Neural cell (in vitro differentiated cells): ENCODE results near the gene CDK11B. TPM values are rescaled to one million over a fixed set of nuclear protein-coding genes. Genes with fewer than 3 reads are reported as not detected.
A peak's percentile ranks its signal among the peaks of the same experiment; 100 is the strongest.

Experiments used
- H2AFZ ChIP-seq: fragments of 200-600, 300-800 bp; sonication (generic), shearing (Covaris generic); 2 replicates; pipeline ENCODE4 v1.6.0; 2014; ENCODE audit warnings: low read depth, mild to moderate bottlenecking, antibody characterized with exemption, low read length, moderate library complexity
- H3F3A ChIP-seq: fragments of 200-600 bp; shearing (Covaris generic); 2 replicates; pipeline ENCODE4 v1.6.1; 2016; ENCODE audit warnings: mild to moderate bottlenecking, moderate library complexity, mixed read lengths, antibody characterized with exemption, low read length; ENCODE audit not compliant: insufficient read depth, poor library complexity, severe bottlenecking
- H3K27ac ChIP-seq: fragments of 200-600, 300-800 bp; sonication (generic), shearing (Covaris generic); 2 replicates; pipeline ENCODE4 v1.5.1; 2014; ENCODE audit warnings: mild to moderate bottlenecking, low read length, moderate library complexity
- H3K27me3 ChIP-seq: fragments of 300-800, 200-600 bp; sonication (generic), shearing (Covaris generic); 2 replicates; pipeline ENCODE4 v1.6.0; 2014; ENCODE audit warnings: mild to moderate bottlenecking, low read depth, low read length, moderate library complexity; ENCODE audit not compliant: insufficient read depth
- H3K36me3 ChIP-seq: fragments of 300-800, 200-600 bp; sonication (generic), shearing (Covaris generic); 2 replicates; pipeline ENCODE4 v1.5.1; 2014; ENCODE audit warnings: mild to moderate bottlenecking, antibody characterized with exemption, low read length, moderate library complexity; ENCODE audit not compliant: insufficient read depth
- H3K4me2 ChIP-seq: fragments of 300-800, 200-600 bp; sonication (generic), shearing (Covaris generic); 2 replicates; pipeline ENCODE4 v1.6.0; 2014; ENCODE audit warnings: mild to moderate bottlenecking, low read length
- H3K4me3 ChIP-seq: fragments of 300-800, 200-600 bp; sonication (generic), shearing (Covaris generic); 2 replicates; pipeline ENCODE4 v1.5.1; 2014; ENCODE audit warnings: mild to moderate bottlenecking, low read length, moderate library complexity
- H3K79me2 ChIP-seq: fragments of 200-600 bp; shearing (Covaris generic); replicated peaks from 2 replicates; pipeline ENCODE4 v1.6.0; 2014; ENCODE audit warnings: mild to moderate bottlenecking, low read length, moderate library complexity; ENCODE audit not compliant: insufficient read depth
- H3K9ac ChIP-seq: fragments of 300-800, 200-600 bp; sonication (generic), shearing (Covaris generic); 2 replicates; pipeline ENCODE4 v1.6.1; 2016; ENCODE audit warnings: mild to moderate bottlenecking, low read length, mixed read lengths
- H3K9me2 ChIP-seq: fragments of 200-600 bp; shearing (Covaris generic); 2 replicates; pipeline ENCODE4 v1.6.1; 2016; ENCODE audit warnings: mild to moderate bottlenecking, low read length, mixed read lengths; ENCODE audit not compliant: insufficient read depth
- H3K9me3 ChIP-seq: fragments of 200-600, 300-800 bp; sonication (generic), shearing (Covaris generic); 2 replicates; pipeline ENCODE4 v1.6.1; 2016; ENCODE audit warnings: mild to moderate bottlenecking, mixed run types, low read length, moderate library complexity, mixed read lengths
- H4K20me1 ChIP-seq: fragments of 200-600 bp; shearing (Covaris generic); 2 replicates; pipeline ENCODE4 v1.6.1; 2016; ENCODE audit warnings: mild to moderate bottlenecking, mixed run types; ENCODE audit not compliant: insufficient read depth
- EP300 ChIP-seq: fragments of 450-650 bp; conservative IDR thresholded peaks from 2 replicates; pipeline ENCODE4 v1.6.1; 2014; ENCODE audit warnings: antibody characterized with exemption, mild to moderate bottlenecking, moderate library complexity; ENCODE audit not compliant: poor library complexity, severe bottlenecking
- EZH2 ChIP-seq: fragments of 200-600, 300-800 bp; shearing (Covaris generic), sonication (generic); IDR thresholded peaks from 2 replicates; pipeline ENCODE4 v1.6.1; 2014; ENCODE audit warnings: antibody characterized with exemption, low read length, borderline replicate concordance, mild to moderate bottlenecking; ENCODE audit not compliant: insufficient read depth, poor library complexity, severe bottlenecking
- MXI1 ChIP-seq: fragments of 450-650 bp; conservative IDR thresholded peaks from 2 replicates; pipeline ENCODE4 v1.6.1; 2014; ENCODE audit warnings: antibody characterized with exemption, mild to moderate bottlenecking; ENCODE audit not compliant: poor library complexity, severe bottlenecking
- POLR2AphosphoS5 ChIP-seq: IDR thresholded peaks from 2 replicates; pipeline ENCODE4 v1.6.1; 2012
- RAD21 ChIP-seq: fragments of 450-650 bp; conservative IDR thresholded peaks from 2 replicates; pipeline ENCODE4 v1.6.1; 2014; ENCODE audit warnings: antibody characterized with exemption, mild to moderate bottlenecking, moderate library complexity
- SMC3 ChIP-seq: fragments of 450-650 bp; conservative IDR thresholded peaks from 2 replicates; pipeline ENCODE4 v1.6.1; 2014; ENCODE audit warnings: antibody characterized with exemption, mild to moderate bottlenecking, moderate library complexity; ENCODE audit not compliant: poor library complexity
- TAF1 ChIP-seq: IDR thresholded peaks from 2 replicates; pipeline ENCODE4 v1.6.1; 2012; ENCODE audit warnings: low read depth
- polyA plus RNA-seq: library from polyadenylated mRNA; depleted of rRNA; stranded (reverse); fragments of >200 nt; gene quantifications from 2 replicates; pipeline ENCODE4 v1.2.3, GENCODE V29; 2014
- TF ChIP-seq, protein P1 (sequence below): fragments of 450-650 bp; IDR thresholded peaks from 2 replicates; pipeline ENCODE4 v1.5.1; 2014; ENCODE audit warnings: antibody characterized with exemption, mild to moderate bottlenecking, moderate library complexity; ENCODE audit not compliant: poor library complexity, severe bottlenecking
- TF ChIP-seq, protein P2 (sequence below): IDR thresholded peaks from 2 replicates; pipeline ENCODE4 v1.6.1; 2012; ENCODE audit warnings: borderline replicate concordance

CDK11B gene
- polyA plus RNA-seq, 1 donor from 2014 or later: 9.6 TPM

DNA sequence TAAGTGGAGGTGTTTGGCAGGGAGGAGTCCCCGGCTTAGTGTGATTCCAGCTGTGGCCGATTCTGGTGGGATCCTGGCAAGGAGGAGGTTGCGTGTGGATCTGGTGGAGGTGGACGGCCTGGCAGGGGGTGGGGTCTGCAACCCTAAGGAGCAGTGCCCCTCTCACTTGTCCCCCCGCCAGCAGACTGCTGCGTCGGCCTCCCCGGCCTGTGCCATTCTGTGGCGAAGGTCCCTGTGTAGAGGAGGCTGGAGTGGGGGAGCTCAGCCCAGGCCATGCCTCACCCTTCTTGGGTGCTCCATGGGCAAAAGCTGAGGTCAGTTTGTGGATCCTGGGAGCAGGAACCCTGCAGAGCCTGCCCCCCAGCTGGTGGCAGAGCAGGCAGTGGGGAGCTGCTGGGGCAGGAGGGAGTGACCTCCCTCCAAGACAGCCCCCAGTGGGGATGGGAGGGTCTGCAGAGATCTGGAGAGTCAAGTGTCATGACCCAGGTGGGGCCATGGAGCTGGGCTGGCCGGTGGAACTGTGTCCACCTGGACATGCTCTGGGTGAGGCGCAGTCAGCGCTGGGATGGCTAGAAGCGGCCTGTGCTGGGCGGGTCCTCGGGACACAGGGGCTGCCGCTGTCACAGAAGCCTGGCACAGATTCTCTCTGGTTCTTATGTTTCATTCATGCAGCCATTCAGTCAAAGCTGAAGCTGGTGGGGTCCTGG is 38.2 kb downstream of the CDK11B start:
- Histone ChIP-seq H3K79me2 (no peaks in the 10 kb centered on the region), H3K4me2 (no peak overlapping the region), H4K20me1 (no peaks in the 10 kb centered on the region), H2AFZ (no peak overlapping the region), H3K4me3 (no peak overlapping the region), H3K36me3 (no peaks in the 10 kb centered on the region), H3K9me3 (no peaks in the 10 kb centered on the region), H3K27ac (no peak overlapping the region), H3F3A (no peaks in the 10 kb centered on the region), H3K9ac (no peak overlapping the region), H3K27me3 (no peaks in the 10 kb centered on the region), H3K9me2 (no peaks in the 10 kb centered on the region)
- TF ChIP-seq SMC3 (no peak), TAF1 (no peak), EP300 (no peak), EZH2 (no peak), MXI1 (no peak), RAD21 (no peak), POLR2AphosphoS5 (no peak)
- TF ChIP-seq, protein P1, sequence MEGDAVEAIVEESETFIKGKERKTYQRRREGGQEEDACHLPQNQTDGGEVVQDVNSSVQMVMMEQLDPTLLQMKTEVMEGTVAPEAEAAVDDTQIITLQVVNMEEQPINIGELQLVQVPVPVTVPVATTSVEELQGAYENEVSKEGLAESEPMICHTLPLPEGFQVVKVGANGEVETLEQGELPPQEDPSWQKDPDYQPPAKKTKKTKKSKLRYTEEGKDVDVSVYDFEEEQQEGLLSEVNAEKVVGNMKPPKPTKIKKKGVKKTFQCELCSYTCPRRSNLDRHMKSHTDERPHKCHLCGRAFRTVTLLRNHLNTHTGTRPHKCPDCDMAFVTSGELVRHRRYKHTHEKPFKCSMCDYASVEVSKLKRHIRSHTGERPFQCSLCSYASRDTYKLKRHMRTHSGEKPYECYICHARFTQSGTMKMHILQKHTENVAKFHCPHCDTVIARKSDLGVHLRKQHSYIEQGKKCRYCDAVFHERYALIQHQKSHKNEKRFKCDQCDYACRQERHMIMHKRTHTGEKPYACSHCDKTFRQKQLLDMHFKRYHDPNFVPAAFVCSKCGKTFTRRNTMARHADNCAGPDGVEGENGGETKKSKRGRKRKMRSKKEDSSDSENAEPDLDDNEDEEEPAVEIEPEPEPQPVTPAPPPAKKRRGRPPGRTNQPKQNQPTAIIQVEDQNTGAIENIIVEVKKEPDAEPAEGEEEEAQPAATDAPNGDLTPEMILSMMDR: no peak
- TF ChIP-seq, protein P2, sequence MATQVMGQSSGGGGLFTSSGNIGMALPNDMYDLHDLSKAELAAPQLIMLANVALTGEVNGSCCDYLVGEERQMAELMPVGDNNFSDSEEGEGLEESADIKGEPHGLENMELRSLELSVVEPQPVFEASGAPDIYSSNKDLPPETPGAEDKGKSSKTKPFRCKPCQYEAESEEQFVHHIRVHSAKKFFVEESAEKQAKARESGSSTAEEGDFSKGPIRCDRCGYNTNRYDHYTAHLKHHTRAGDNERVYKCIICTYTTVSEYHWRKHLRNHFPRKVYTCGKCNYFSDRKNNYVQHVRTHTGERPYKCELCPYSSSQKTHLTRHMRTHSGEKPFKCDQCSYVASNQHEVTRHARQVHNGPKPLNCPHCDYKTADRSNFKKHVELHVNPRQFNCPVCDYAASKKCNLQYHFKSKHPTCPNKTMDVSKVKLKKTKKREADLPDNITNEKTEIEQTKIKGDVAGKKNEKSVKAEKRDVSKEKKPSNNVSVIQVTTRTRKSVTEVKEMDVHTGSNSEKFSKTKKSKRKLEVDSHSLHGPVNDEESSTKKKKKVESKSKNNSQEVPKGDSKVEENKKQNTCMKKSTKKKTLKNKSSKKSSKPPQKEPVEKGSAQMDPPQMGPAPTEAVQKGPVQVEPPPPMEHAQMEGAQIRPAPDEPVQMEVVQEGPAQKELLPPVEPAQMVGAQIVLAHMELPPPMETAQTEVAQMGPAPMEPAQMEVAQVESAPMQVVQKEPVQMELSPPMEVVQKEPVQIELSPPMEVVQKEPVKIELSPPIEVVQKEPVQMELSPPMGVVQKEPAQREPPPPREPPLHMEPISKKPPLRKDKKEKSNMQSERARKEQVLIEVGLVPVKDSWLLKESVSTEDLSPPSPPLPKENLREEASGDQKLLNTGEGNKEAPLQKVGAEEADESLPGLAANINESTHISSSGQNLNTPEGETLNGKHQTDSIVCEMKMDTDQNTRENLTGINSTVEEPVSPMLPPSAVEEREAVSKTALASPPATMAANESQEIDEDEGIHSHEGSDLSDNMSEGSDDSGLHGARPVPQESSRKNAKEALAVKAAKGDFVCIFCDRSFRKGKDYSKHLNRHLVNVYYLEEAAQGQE: no peak

DNA sequence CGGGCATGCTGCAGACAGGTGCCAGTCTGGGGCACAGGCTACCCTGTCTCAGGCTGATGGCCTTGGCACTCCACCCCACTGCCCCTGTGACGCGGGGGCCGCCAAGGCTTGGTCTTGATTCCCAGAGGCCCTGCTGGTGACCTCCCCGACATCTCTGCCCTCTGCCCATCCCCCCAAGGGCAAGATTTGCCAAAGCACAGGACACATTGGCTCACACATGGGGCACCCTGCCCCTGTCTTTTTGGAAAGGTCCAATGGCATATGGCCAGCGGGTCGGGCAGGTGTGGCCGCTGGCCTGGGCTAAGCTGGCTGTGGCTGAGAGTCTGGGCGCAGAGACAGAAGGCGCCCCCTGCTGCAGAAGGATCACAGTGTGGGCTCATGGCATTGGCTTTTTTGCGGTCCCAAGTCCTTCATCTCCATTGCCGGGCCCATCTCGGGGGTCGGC is 38.9 kb downstream of the CDK11B start:
- no peaks in the 10 kb centered on the region for H3K9me3 ChIP-seq
- no peaks in the 10 kb centered on the region for H3K9me2 ChIP-seq
- no peak overlapping the region for H3K27ac ChIP-seq
- no peak overlapping the region for H3K4me3 ChIP-seq
- no peak overlapping the region for H2AFZ ChIP-seq
- H3K36me3 ChIP-seq: no peaks in the 10 kb centered on the region
- H3K9ac ChIP-seq: no peak overlapping the region
- H3K79me2 ChIP-seq: no peaks in the 10 kb centered on the region
- H4K20me1 ChIP-seq: no peaks in the 10 kb centered on the region
- H3K27me3 ChIP-seq: no peaks in the 10 kb centered on the region
- TF ChIP-seq RAD21 (no peak), SMC3 (no peak), POLR2AphosphoS5 (no peak)
- TF ChIP-seq, protein P1: peak; percentile 11
- no peaks in the 10 kb centered on the region for H3F3A ChIP-seq
- no peak overlapping the region for H3K4me2 ChIP-seq
